IMR-90 (cell line): ENCODE measurements around the gene GSTT2. TPM values are rescaled to one million over a fixed set of nuclear protein-coding genes. Genes with fewer than 3 reads are reported as not detected.

Source experiments
- ATAC-seq: fragments of 200-7000 bp; cut with Tn5 transposase; 2 replicates; pipeline ENCODE4 v1.9.1; 2020; ENCODE audit warnings: low read depth, mild to moderate bottlenecking, moderate library complexity
- BruUV-seq: library from RNA; stranded (reverse); fragments of 400-500 nt; replicated peaks from 2 replicates; lab custom pipeline; 2021; lab: Mats Ljungman, UMichigan
- CTCF ChIA-PET: fragments of 300-600 bp; formaldehyde crosslinking; extraction: SDS; loops from one replicate; lab custom pipeline; 2021; ENCODE audit warnings: antibody characterized with exemption; lab: Yijun Ruan, JAX
- POLR2A ChIA-PET: fragments of 300-600 bp; sonication (Branson Sonifier 250); formaldehyde crosslinking; loops from one replicate; lab custom pipeline; 2022; ENCODE audit warnings: antibody characterized with exemption; ENCODE audit not compliant: unreplicated experiment; lab: Charles Lee
- DNase-seq: peaks from one replicate; pipeline ENCODE4 v3.0.0; 2013
- H2AFZ ChIP-seq: replicated peaks from 2 replicates; pipeline ENCODE3; 2013; ENCODE audit warnings: low read length, mild to moderate bottlenecking; ENCODE audit not compliant: poor library complexity
- H2AK5ac ChIP-seq: 2 replicates; pipeline ENCODE4 v1.6.1; 2013; ENCODE audit warnings: low read depth, low read length, inconsistent platforms
- H2AK9ac ChIP-seq: replicated peaks from 2 replicates; pipeline ENCODE3; 2013; ENCODE audit warnings: mild to moderate bottlenecking, low read depth, low read length, moderate library complexity; ENCODE audit not compliant: poor library complexity
- H2BK120ac ChIP-seq: 2 replicates; pipeline ENCODE4 v1.6.1; 2013; ENCODE audit warnings: low read depth, low read length, inconsistent platforms
- H2BK15ac ChIP-seq: 3 replicates; pipeline ENCODE4 v1.6.1; 2013; ENCODE audit warnings: low read depth, low read length, inconsistent platforms
- H2BK20ac ChIP-seq: 2 replicates; pipeline ENCODE4 v1.6.1; 2013; ENCODE audit warnings: low read depth, mild to moderate bottlenecking, inconsistent platforms, low read length, moderate library complexity
- H2BK5ac ChIP-seq: 2 replicates; pipeline ENCODE4 v1.6.1; 2013; ENCODE audit warnings: mild to moderate bottlenecking, low read depth, low read length, inconsistent platforms; ENCODE audit not compliant: poor library complexity, severe bottlenecking
- H3K14ac ChIP-seq: replicated peaks from 2 replicates; pipeline ENCODE4 v1.6.1; 2013; ENCODE audit warnings: low read depth, low read length, inconsistent platforms
- H3K18ac ChIP-seq: 2 replicates; pipeline ENCODE4 v1.6.1; 2013; ENCODE audit warnings: low read depth, low read length, control low read depth
- H3K23ac ChIP-seq: 2 replicates; pipeline ENCODE4 v1.6.1; 2013; ENCODE audit warnings: low read depth, low read length, inconsistent platforms
- H3K27ac ChIP-seq: 2 replicates; pipeline ENCODE4 v1.5.1; 2013; ENCODE audit warnings: mild to moderate bottlenecking, control low read depth, low read length; ENCODE audit not compliant: insufficient read depth
- H3K27me3 ChIP-seq: 2 replicates; pipeline ENCODE4 v1.6.1; 2013; ENCODE audit warnings: low read length; ENCODE audit not compliant: control insufficient read depth, insufficient read depth
- H3K36me3 ChIP-seq: 2 replicates; pipeline ENCODE4 v1.6.1; 2013; ENCODE audit warnings: low read length, mixed read lengths; ENCODE audit not compliant: control insufficient read depth, insufficient read depth
- H3K4ac ChIP-seq: 2 replicates; pipeline ENCODE4 v1.6.1; 2013; ENCODE audit warnings: low read depth, low read length, inconsistent platforms
- H3K4me1 ChIP-seq: 2 replicates; pipeline ENCODE4 v1.6.1; 2013; ENCODE audit warnings: low read length, mixed read lengths; ENCODE audit not compliant: control insufficient read depth, insufficient read depth
- H3K4me2 ChIP-seq: 2 replicates; pipeline ENCODE4 v1.6.1; 2013; ENCODE audit warnings: low read depth, mild to moderate bottlenecking, control low read depth, low read length, moderate library complexity
- H3K4me3 ChIP-seq: 2 replicates; pipeline ENCODE4 v1.5.1; 2013; ENCODE audit warnings: low read depth, mild to moderate bottlenecking, control low read depth, low read length, moderate library complexity; ENCODE audit not compliant: insufficient read depth
- H3K56ac ChIP-seq: 2 replicates; pipeline ENCODE4 v1.6.1; 2013; ENCODE audit warnings: low read length, inconsistent platforms; ENCODE audit not compliant: insufficient read depth; ENCODE audit errors: extremely low read depth
- H3K79me1 ChIP-seq, 2 experiments: 2 replicates each; pipeline ENCODE4 v1.6.1; 2013; ENCODE audit warnings: low read length in 2 of 2, inconsistent platforms in 1 of 2, low read depth in 1 of 2
- H3K9ac ChIP-seq: 2 replicates; pipeline ENCODE4 v1.6.1; 2013; ENCODE audit warnings: low read depth, low read length, control low read depth
- H3K9me1 ChIP-seq: 2 replicates; pipeline ENCODE4 v1.6.1; 2013; ENCODE audit warnings: low read length, inconsistent platforms; ENCODE audit not compliant: insufficient read depth
- H3K9me3 ChIP-seq: 2 replicates; pipeline ENCODE4 v1.6.1; 2013; ENCODE audit warnings: low read length; ENCODE audit not compliant: control insufficient read depth, insufficient read depth
- H4K20me1 ChIP-seq: 2 replicates; pipeline ENCODE4 v1.6.1; 2013; ENCODE audit warnings: low read length, inconsistent platforms; ENCODE audit not compliant: insufficient read depth
- H4K5ac ChIP-seq: 2 replicates; pipeline ENCODE4 v1.6.1; 2013; ENCODE audit warnings: mild to moderate bottlenecking, low read depth, low read length, control low read depth
- H4K8ac ChIP-seq, 2 experiments: 2 replicates each; pipeline ENCODE4 v1.6.1; 2013; ENCODE audit warnings: low read depth in 2 of 2, low read length in 2 of 2, control low read depth in 1 of 2, inconsistent platforms in 1 of 2
- H4K91ac ChIP-seq: 2 replicates; pipeline ENCODE4 v1.6.1; 2013; ENCODE audit warnings: low read depth, low read length, inconsistent platforms; ENCODE audit not compliant: insufficient read depth
- CEBPB ChIP-seq: IDR thresholded peaks from 2 replicates; pipeline ENCODE4 v1.6.1; 2012; ENCODE audit warnings: low read depth, low read length, improper control_type of control experiment
- CTCF ChIP-seq: conservative IDR thresholded peaks from 2 replicates; pipeline ENCODE4 v1.5.1; 2012; ENCODE audit warnings: mild to moderate bottlenecking, low read depth, low read length, improper control_type of control experiment
- ELK1 ChIP-seq: fragments of 150-350 bp; IDR thresholded peaks from 2 replicates; pipeline ENCODE4 v1.6.1; 2016; ENCODE audit warnings: low read depth, mild to moderate bottlenecking, low read length, moderate library complexity, borderline replicate concordance
- FOS ChIP-seq: fragments of 150-350 bp; IDR thresholded peaks from 2 replicates; pipeline ENCODE4 v1.6.1; 2016; ENCODE audit warnings: low read depth, low read length
- MAZ ChIP-seq: IDR thresholded peaks from 2 replicates; pipeline ENCODE4 v1.6.1; 2012; ENCODE audit warnings: low read depth, mild to moderate bottlenecking, low read length, improper control_type of control experiment, moderate library complexity, borderline replicate concordance
- NFE2L2 ChIP-seq: fragments of 150-350 bp; IDR thresholded peaks from 2 replicates; pipeline ENCODE4 v1.6.1; 2016; ENCODE audit warnings: low read depth, mild to moderate bottlenecking, low read length
- RCOR1 ChIP-seq: IDR thresholded peaks from 2 replicates; pipeline ENCODE4 v1.6.1; 2012; ENCODE audit warnings: mild to moderate bottlenecking, low read length, improper control_type of control experiment; ENCODE audit not compliant: insufficient replicate concordance
- WGBS, 2 experiments: methylation state at CpG; one replicate each; pipeline versions ENCODE4 v1.1.5 to v1.1.7; 2013; ENCODE audit warnings: missing lambda C conversion rate in 2 of 2; ENCODE audit not compliant: insufficient read length in 1 of 2; ENCODE audit errors: extremely low coverage in 2 of 2; 5-methylcytosine and 5-hydroxymethylcytosine counted together
- dilution Hi-C: fragments of 300-500 bp; cut with HindIII; formaldehyde crosslinking; loops from one replicate; pipeline ENCODE4 v1.14.3; 2018; ENCODE audit warnings: low sequenced_read_pairs; ENCODE audit not compliant: unreplicated experiment
- in situ Hi-C: fragments of 300-500 bp; cut with MboI; formaldehyde crosslinking; loops from 3 replicates; pipeline ENCODE4 v1.14.3; 2019; ENCODE audit warnings: low sequenced_read_pairs, inconsistent platforms, mixed read lengths
- intact Hi-C: fragments of 100-400 bp; cut with micrococcal nuclease; formaldehyde crosslinking; loops from 2 replicates; pipeline ENCODE4 v1.10.0; 2022
- polyA plus RNA-seq, 3 experiments: library from polyadenylated mRNA; depleted of rRNA; stranded (reverse); fragments of >200 nt; gene quantifications; 2 replicates each; pipeline ENCODE4 v1.2.3, GENCODE V29; 2012; ENCODE audit warnings: low replicate concordance in 1 of 3
- total RNA-seq: library from RNA; depleted of rRNA; stranded (reverse); fragments of >200 nt; gene quantifications from 2 replicates; pipeline ENCODE4 v1.2.3, GENCODE V29; 2012

Gene GSTT2
- total and polyA plus RNA-seq, 2 of the 4 experiments (the other 2 are of a cell fraction), result 1.4 to 6.9 TPM

GRCh38 chr22:23970201-23970641 is 9.7 kb upstream of the GSTT2 start:
- Histone ChIP-seq H3K14ac (no peak overlapping the region), H2BK120ac (no peak overlapping the region), H3K56ac (no peak overlapping the region), H2AK9ac (no peak overlapping the region), H2BK20ac (no peak overlapping the region), H2BK15ac (no peak overlapping the region), H3K79me1 (peaks cover 9 to 23% of the 10 kb centered on the region in 2 experiments), H4K91ac (no peak overlapping the region), H3K9me3 (no peaks in the 10 kb centered on the region), H3K4me1 (no peaks in the 10 kb centered on the region), H2AK5ac (0 out of 2 replicates have a peak overlapping the region, but pooled peaks have one; percentile 22), H3K23ac (no peak overlapping the region), H4K20me1 (peaks cover 8% of the 10 kb centered on the region), H2BK5ac (peak overlapping the region; percentile 44), H3K9me1 (no peaks in the 10 kb centered on the region), H4K8ac (no peak overlapping the region; a peak in 1 of 4 replicates), H2AFZ (no peak overlapping the region), H3K4me3 (no peak overlapping the region), H3K9ac (no peak overlapping the region), H3K36me3 (peaks cover 21% of the 10 kb centered on the region), H3K27ac (no peak overlapping the region), H3K18ac (no peak overlapping the region), H4K5ac (no peak overlapping the region), H3K4ac (no peak overlapping the region), H3K27me3 (no peaks in the 10 kb centered on the region), H3K4me2 (no peak overlapping the region)
- no peak for ATAC-seq
- TF ChIP-seq ELK1, result no peak
- TF ChIP-seq CEBPB, result no peak
- TF ChIP-seq NFE2L2, result no peak
- TF ChIP-seq CTCF, result no peak
- no peak for TF ChIP-seq RCOR1
- no peak for TF ChIP-seq MAZ
- TF ChIP-seq FOS, result no peak
- BruUV-seq, result TSS peak; percentile 30
- DNase-seq, result no peak
- intact Hi-C loops, result no loop called here
- WGBS, 2 experiments, result 88 to 100% methylated on average over 2 to 4 of the region's 5 CpGs
- POLR2A ChIA-PET, result interaction anchor here (0.6 kb wide), 1 partner anchor 113 kb away, joined by 3 read pairs; the partner anchor contains the start of gene SLC2A11
- in situ Hi-C loops, result no loop called here
- dilution Hi-C loops, result no loop called here
- CTCF ChIA-PET, result no interaction called here
